ENCODE data around the gene PPP6R2.
A peak's percentile ranks its signal among the peaks of the same experiment; 100 is the strongest.

The PPP6R2 gene

DNA sequence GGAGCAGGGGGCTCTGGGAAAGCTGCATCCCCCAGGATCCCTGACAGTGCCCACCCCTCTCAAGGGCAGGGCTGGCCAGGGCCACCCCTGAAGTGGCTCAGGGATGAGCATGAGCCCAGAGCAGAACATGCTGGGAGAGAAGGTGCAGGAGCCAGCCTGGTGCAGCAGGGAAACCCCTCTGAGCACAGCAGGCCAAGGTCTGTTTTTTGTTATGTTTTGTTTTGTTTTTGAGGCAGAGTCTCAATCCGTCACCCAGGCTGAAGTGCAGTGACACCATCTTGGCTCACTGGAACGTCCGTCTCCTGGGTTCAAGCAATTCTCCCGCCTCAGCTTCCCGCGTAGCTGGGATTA lies 132.5 kb downstream of the PPP6R2 start:
- peak overlapping the region; percentile 88; the same call in 1 of the 2 replicates for H2AFZ ChIP-seq (ENCODE audit: low read length)

DNA sequence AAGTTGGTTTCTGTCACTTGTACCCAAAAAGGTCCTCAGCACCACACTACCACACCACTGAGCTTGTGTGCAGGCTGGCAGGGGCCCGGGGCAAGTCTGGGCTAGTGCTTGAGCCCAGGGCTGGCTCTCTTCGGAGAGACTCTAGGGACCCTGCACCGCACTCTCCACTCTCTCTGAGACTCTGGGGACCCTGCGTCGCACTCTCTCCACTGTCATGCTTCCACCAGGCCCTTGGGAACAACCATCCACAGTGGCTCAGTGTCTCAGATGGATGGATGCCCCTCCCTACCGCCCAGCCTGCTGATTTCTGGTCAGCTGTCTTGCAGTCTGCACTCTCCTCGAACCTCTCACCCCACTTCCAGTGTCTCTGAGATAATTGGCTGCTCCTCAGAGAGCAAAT lies 133.7 kb downstream of the PPP6R2 start:
- H3K4me1 ChIP-seq (ENCODE audit: insufficient read depth, low read length, poor library complexity, severe bottlenecking), result peaks cover 29% of the 10 kb centered on the region
- H3K9me2 ChIP-seq (replicated peaks; ENCODE audit: low read depth, low read length), result no peaks in the 10 kb centered on the region
- TF ChIP-seq, protein P1, sequence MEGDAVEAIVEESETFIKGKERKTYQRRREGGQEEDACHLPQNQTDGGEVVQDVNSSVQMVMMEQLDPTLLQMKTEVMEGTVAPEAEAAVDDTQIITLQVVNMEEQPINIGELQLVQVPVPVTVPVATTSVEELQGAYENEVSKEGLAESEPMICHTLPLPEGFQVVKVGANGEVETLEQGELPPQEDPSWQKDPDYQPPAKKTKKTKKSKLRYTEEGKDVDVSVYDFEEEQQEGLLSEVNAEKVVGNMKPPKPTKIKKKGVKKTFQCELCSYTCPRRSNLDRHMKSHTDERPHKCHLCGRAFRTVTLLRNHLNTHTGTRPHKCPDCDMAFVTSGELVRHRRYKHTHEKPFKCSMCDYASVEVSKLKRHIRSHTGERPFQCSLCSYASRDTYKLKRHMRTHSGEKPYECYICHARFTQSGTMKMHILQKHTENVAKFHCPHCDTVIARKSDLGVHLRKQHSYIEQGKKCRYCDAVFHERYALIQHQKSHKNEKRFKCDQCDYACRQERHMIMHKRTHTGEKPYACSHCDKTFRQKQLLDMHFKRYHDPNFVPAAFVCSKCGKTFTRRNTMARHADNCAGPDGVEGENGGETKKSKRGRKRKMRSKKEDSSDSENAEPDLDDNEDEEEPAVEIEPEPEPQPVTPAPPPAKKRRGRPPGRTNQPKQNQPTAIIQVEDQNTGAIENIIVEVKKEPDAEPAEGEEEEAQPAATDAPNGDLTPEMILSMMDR (conservative IDR thresholded peaks at IDR 0.05; ENCODE audit: low read length), result no peak
- TF ChIP-seq EZH2phosphoT487 (IDR thresholded peaks at IDR 0.05; ENCODE audit: borderline replicate concordance), result no peak
- no peak overlapping the region for H3K4me2 ChIP-seq (ENCODE audit: low read depth, low read length, poor library complexity, severe bottlenecking)
- no peaks in the 10 kb centered on the region for H3K9me3 ChIP-seq (ENCODE audit: insufficient read depth, low read depth, low read length)
- H3K4me3 ChIP-seq (ENCODE audit: low read length, poor library complexity, severe bottlenecking), result no peak overlapping the region
- H4K20me1 ChIP-seq (ENCODE audit: insufficient read depth, low read length, poor library complexity, severe bottlenecking), result peaks cover 23% of the 10 kb centered on the region
- peak overlapping the region; percentile 37 for H3K9ac ChIP-seq (ENCODE audit: low read depth, low read length, poor library complexity, severe bottlenecking)
- H2AFZ ChIP-seq (ENCODE audit: low read length), result no peak overlapping the region
- H3K79me2 ChIP-seq (ENCODE audit: insufficient read depth, low read length), result peaks cover 29% of the 10 kb centered on the region
- no peaks in the 10 kb centered on the region for H3K27me3 ChIP-seq (ENCODE audit: insufficient read depth, low read length, poor library complexity, severe bottlenecking)
- H3F3A ChIP-seq (ENCODE audit: low read depth), result no peaks in the 10 kb centered on the region
- no peaks in the 10 kb centered on the region for H3K36me3 ChIP-seq (ENCODE audit: insufficient read depth, low read length)

More for the DNA sequence above, 132.5 kb downstream of the PPP6R2 start:
- peaks cover 25% of the 10 kb centered on the region for H4K20me1 ChIP-seq (ENCODE audit: insufficient read depth, low read length, poor library complexity, severe bottlenecking)
- H3K27me3 ChIP-seq (ENCODE audit: insufficient read depth, low read length, poor library complexity, severe bottlenecking), result no peaks in the 10 kb centered on the region
- H3K9me3 ChIP-seq (ENCODE audit: insufficient read depth, low read depth, low read length), result no peaks in the 10 kb centered on the region
- peaks cover 41% of the 10 kb centered on the region for H3K79me2 ChIP-seq (ENCODE audit: insufficient read depth, low read length)
- H3K36me3 ChIP-seq (ENCODE audit: insufficient read depth, low read length), result no peaks in the 10 kb centered on the region
- peaks cover 42% of the 10 kb centered on the region for H3K4me1 ChIP-seq (ENCODE audit: insufficient read depth, low read length, poor library complexity, severe bottlenecking)
- peak overlapping the region; percentile 79 for H3K9ac ChIP-seq (ENCODE audit: low read depth, low read length, poor library complexity, severe bottlenecking)
- peak overlapping the region; percentile 72 for H3K4me3 ChIP-seq (ENCODE audit: low read length, poor library complexity, severe bottlenecking)
- H3K9me2 ChIP-seq (replicated peaks; ENCODE audit: low read depth, low read length), result no peaks in the 10 kb centered on the region
- peak overlapping the region; percentile 77 for H3K4me2 ChIP-seq (ENCODE audit: low read depth, low read length, poor library complexity, severe bottlenecking)
- H3F3A ChIP-seq (ENCODE audit: low read depth), result 0 out of 2 replicates have a peak, but pooled peaks cover under 1% of the 10 kb centered on the region
- no peak for TF ChIP-seq EZH2phosphoT487 (IDR thresholded peaks at IDR 0.05; ENCODE audit: borderline replicate concordance)
- TF ChIP-seq, protein P1 (conservative IDR thresholded peaks at IDR 0.05; ENCODE audit: low read length), result no peak

DNA sequence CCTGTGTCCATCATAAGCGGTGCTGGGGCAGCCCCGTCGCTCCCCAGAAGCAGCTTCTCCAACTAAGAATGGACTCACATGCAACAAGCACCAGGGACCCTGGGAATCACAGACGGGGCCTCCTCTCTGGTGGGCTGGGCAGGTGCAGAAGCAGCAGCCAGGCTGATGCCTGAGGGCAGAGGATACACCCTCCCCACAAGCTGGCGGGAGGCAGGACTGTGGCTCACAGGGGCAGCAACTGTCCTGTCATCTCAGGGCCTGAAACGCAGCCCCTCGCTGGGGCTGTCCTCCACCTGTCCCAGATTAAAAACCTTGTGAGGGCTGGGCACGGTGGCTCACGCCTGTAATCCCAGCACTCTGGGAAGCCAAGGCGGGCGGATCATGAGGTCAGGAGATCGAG lies 134.8 kb downstream of the PPP6R2 start:
- no peak overlapping the region for H3K9ac ChIP-seq (ENCODE audit: low read depth, low read length, poor library complexity, severe bottlenecking)
- peaks cover 19% of the 10 kb centered on the region for H3K4me1 ChIP-seq (ENCODE audit: insufficient read depth, low read length, poor library complexity, severe bottlenecking)
- no peak overlapping the region for H3K4me3 ChIP-seq (ENCODE audit: low read length, poor library complexity, severe bottlenecking)
- H2AFZ ChIP-seq (ENCODE audit: low read length), result no peak overlapping the region
- no peaks in the 10 kb centered on the region for H3K36me3 ChIP-seq (ENCODE audit: insufficient read depth, low read length)
- no peaks in the 10 kb centered on the region for H3K27me3 ChIP-seq (ENCODE audit: insufficient read depth, low read length, poor library complexity, severe bottlenecking)
- H3K79me2 ChIP-seq (ENCODE audit: insufficient read depth, low read length), result peaks cover 18% of the 10 kb centered on the region
- H3F3A ChIP-seq (ENCODE audit: low read depth), result no peaks in the 10 kb centered on the region
- no peak overlapping the region for H3K4me2 ChIP-seq (ENCODE audit: low read depth, low read length, poor library complexity, severe bottlenecking)
- no peaks in the 10 kb centered on the region for H3K9me2 ChIP-seq (replicated peaks; ENCODE audit: low read depth, low read length)
- H3K9me3 ChIP-seq (ENCODE audit: insufficient read depth, low read depth, low read length), result no peaks in the 10 kb centered on the region
- H4K20me1 ChIP-seq (ENCODE audit: insufficient read depth, low read length, poor library complexity, severe bottlenecking), result peaks cover 13% of the 10 kb centered on the region
- TF ChIP-seq, protein P1 (conservative IDR thresholded peaks at IDR 0.05; ENCODE audit: low read length), result no peak
- TF ChIP-seq EZH2phosphoT487 (IDR thresholded peaks at IDR 0.05; ENCODE audit: borderline replicate concordance), result no peak

All from Loucy (cell line).